Central memory CD4-positive, alpha-beta T cell (primary cell): Measurements from ENCODE around the gene CYTH3.
A peak's percentile ranks its signal among the peaks of the same experiment; 100 is the strongest.

Source experiments
- DNase-seq: peaks from one replicate; pipeline ENCODE4 v3.0.0; 2022

The CYTH3 gene

GRCh38 chr7:6279341-6279740 lies 6.9 kb upstream of the CYTH3 start:
- DNase-seq, result no peak

GRCh38 chr7:6278749-6279310 lies 6.4 kb upstream of the CYTH3 start:
- DNase-seq, result no peak

GRCh38 chr7:6277476-6277875 lies 5.1 kb upstream of the CYTH3 start:
- DNase-seq, result no peak

- DNase-seq, result no peak
These were observed 4.5 kb upstream of the CYTH3 start for GRCh38 chr7:6276911-6277408.

- DNase-seq, result no peak
These were observed 2.3 kb upstream of the CYTH3 start for GRCh38 chr7:6274743-6275142.

- no peak for DNase-seq
These were observed 1.6 kb upstream of the CYTH3 start for GRCh38 chr7:6273917-6274630.

GRCh38 chr7:6273380-6273837 lies 985 bp upstream of the CYTH3 start:
- no peak for DNase-seq

GRCh38 chr7:6271694-6272440 lies 557 bp downstream of the CYTH3 start:
- no peak for DNase-seq

GRCh38 chr7:6271060-6271658 lies 1.3 kb downstream of the CYTH3 start:
- peak; percentile 23 for DNase-seq

GRCh38 chr7:6269527-6269926 lies 2.9 kb downstream of the CYTH3 start:
- DNase-seq, result no peak

GRCh38 chr7:6268907-6269306 lies 3.5 kb downstream of the CYTH3 start:
- DNase-seq, result no peak

GRCh38 chr7:6268023-6268900 lies 4.2 kb downstream of the CYTH3 start:
- DNase-seq, result no peak

GRCh38 chr7:6266699-6267098 lies 5.7 kb downstream of the CYTH3 start:
- DNase-seq, result no peak

- no peak for DNase-seq
These were observed 10.2 kb downstream of the CYTH3 start for GRCh38 chr7:6262221-6262620.

- DNase-seq, result no peak
These were observed 10.7 kb downstream of the CYTH3 start for GRCh38 chr7:6261699-6262098.

- DNase-seq, result no peak
These were observed 11.9 kb downstream of the CYTH3 start for GRCh38 chr7:6260291-6261187.

GRCh38 chr7:6259257-6259656 lies 13.2 kb downstream of the CYTH3 start:
- no peak for DNase-seq

- no peak for DNase-seq
These were observed 13.8 kb downstream of the CYTH3 start for GRCh38 chr7:6258440-6259182.

- DNase-seq, result no peak
These were observed 14.7 kb downstream of the CYTH3 start for GRCh38 chr7:6257675-6258074.
